NCI-H774 (cell line): ENCODE measurements around the gene PDZD4.
"Not testable (repeated sequence)": the region's sequence is repeated elsewhere in the genome, so short reads cannot be mapped to it uniquely, and the experiment has no call there.

Source experiments
- DNase-seq: peaks from one replicate; lab custom pipeline; 2025; lab: John Stamatoyannopoulos, UW

PDZD4 gene

GRCh38 chrX:153832728-153833127 lies 2.4 kb upstream of the PDZD4 start:
- no peak for DNase-seq

- no peak for DNase-seq
These were observed 1.2 kb upstream of the PDZD4 start for GRCh38 chrX:153831429-153832150.

- DNase-seq = peak; percentile 9
These were observed 490 bp upstream of the PDZD4 start for GRCh38 chrX:153830640-153831428.

- no peak for DNase-seq
These were observed 870 bp downstream of the PDZD4 start for GRCh38 chrX:153829549-153829798.

- DNase-seq = no peak
These were observed 1.4 kb downstream of the PDZD4 start for GRCh38 chrX:153828723-153829548.

GRCh38 chrX:153828308-153828707 lies 2.0 kb downstream of the PDZD4 start:
- no peak for DNase-seq

GRCh38 chrX:153827903-153828302 lies 2.4 kb downstream of the PDZD4 start:
- no peak for DNase-seq

GRCh38 chrX:153827016-153827415 lies 3.3 kb downstream of the PDZD4 start:
- no peak for DNase-seq

GRCh38 chrX:153825042-153825441 lies 5.3 kb downstream of the PDZD4 start:
- no peak for DNase-seq

GRCh38 chrX:153824348-153824747 lies 6.0 kb downstream of the PDZD4 start:
- no peak for DNase-seq

GRCh38 chrX:153821066-153821465 lies 9.3 kb downstream of the PDZD4 start:
- DNase-seq = no peak

- DNase-seq = no peak
These were observed 9.7 kb downstream of the PDZD4 start for GRCh38 chrX:153820601-153821000.

- DNase-seq = no peak
These were observed 10.8 kb downstream of the PDZD4 start for GRCh38 chrX:153819384-153820040.

- DNase-seq = peak; percentile 43
These were observed 11.6 kb downstream of the PDZD4 start for GRCh38 chrX:153818571-153819383.

GRCh38 chrX:153818064-153818463 lies 12.3 kb downstream of the PDZD4 start:
- DNase-seq = not testable (repeated sequence)

GRCh38 chrX:153816831-153817690 lies 13.3 kb downstream of the PDZD4 start:
- DNase-seq = no peak

- DNase-seq = no peak
These were observed 15.6 kb downstream of the PDZD4 start for GRCh38 chrX:153814591-153815315.

- no peak for DNase-seq
These were observed 17.2 kb downstream of the PDZD4 start for GRCh38 chrX:153813161-153813560.

- DNase-seq = no peak
These were observed 18.1 kb downstream of the PDZD4 start for GRCh38 chrX:153812220-153812619.

GRCh38 chrX:153807976-153808375 lies 22.4 kb downstream of the PDZD4 start:
- DNase-seq = no peak
